WI38 (cell line): ENCODE data around the gene GPATCH8.

Source experiments
- H3K4me3 ChIP-seq: 2 replicates; pipeline ENCODE4 v1.5.1; 2011; ENCODE audit warnings: low read depth, mild to moderate bottlenecking, control low read depth, low read length
- CTCF ChIP-seq: IDR thresholded peaks from 2 replicates; pipeline ENCODE4 v1.5.1; 2012; ENCODE audit warnings: low read depth, mild to moderate bottlenecking, control low read depth, low read length

The GPATCH8 gene

DNA sequence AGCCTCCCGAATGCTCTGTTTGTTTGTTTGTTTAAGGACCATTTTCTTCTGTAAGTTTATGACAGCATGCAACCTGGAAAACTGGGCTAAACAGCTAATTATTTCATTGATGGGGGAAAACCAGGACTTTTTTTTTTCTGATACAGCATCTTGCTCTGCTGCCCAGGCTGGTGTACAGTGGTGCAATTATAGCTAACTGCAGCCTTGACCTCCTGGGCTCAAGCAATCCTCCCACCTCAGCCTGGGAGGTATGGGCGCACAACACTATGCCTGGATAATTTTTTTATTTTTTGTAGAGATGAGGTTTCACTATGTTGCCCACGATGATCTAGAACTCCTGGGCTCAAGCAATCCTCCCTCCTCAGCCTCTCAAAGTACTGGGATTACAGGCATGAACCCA is 37.3 kb downstream of the GPATCH8 start:
- no peak for TF ChIP-seq CTCF
- H3K4me3 ChIP-seq, result no peak overlapping the region

- no peak for TF ChIP-seq CTCF
- H3K4me3 ChIP-seq, result no peak overlapping the region
Observed at GRCh38 chr17:44465276-44465675, 37.9 kb downstream of the GPATCH8 start.

DNA sequence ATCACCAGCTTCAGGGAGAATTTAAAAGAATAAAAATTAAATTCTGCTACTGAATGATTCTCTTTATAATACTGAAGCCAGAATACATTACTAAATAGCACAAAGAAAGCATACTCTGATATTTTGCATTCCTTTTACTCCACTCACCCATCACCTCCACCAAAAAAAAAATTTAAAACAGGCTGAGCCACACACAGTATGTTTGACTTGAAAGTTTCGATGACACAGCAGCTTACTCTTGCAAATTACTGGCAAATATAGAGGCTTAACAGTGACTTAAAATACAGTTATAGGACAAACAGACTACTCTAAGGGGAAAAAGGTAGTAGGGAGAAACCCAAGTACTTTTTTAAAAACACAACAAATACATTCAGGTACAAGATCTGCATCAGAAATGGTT is 39.2 kb downstream of the GPATCH8 start:
- no peak for TF ChIP-seq CTCF
- no peak overlapping the region for H3K4me3 ChIP-seq

DNA sequence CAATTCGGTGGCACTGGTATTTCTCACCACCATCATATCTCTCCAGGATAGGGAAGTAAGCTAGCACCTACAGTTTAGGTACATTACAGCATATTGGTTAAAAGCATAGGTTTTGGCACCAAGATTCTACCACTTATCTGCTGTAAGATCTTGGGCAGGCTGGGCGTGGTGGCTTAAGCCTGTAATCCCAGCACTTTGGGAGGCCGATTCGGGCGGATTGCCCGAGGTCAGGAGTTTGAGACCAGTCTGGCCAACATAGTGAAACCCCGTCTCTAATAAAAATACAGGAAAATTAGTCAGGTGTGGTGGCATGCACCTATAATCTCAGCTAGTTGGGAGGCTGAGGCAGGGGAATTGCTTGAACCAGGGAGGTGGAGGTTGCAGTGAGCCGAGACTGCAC is 51.4 kb downstream of the GPATCH8 start:
- no peak for TF ChIP-seq CTCF
- no peak overlapping the region for H3K4me3 ChIP-seq

DNA sequence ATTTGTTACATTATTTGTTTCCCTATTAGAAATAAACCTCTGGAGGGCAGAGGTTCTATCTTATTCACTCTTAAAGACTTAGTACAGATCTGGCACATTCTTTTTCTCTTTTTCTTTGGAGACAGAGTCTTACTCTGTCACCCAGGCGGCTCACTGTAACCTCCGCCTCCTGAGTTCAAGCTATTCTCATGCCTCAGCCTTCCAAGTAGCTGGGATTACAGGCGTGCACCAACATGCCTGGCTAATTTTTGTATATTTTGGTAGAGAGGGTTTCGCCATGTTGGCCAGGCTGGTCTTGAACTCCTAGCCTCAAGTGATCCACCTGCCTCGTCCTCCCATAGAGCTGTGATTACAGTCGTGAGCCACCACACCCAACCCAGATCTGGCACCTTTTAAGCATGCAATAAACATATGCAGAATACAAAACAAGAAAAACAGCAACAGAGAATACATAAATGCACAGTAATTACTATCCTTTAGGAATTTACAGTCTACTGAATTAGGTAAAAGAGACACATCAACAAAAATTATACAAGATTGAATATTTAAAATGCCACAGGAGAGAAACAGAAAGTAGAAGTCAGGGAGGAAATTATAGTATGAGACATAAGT is 52.1 kb downstream of the GPATCH8 start:
- no peak overlapping the region for H3K4me3 ChIP-seq
- TF ChIP-seq CTCF, result no peak

DNA sequence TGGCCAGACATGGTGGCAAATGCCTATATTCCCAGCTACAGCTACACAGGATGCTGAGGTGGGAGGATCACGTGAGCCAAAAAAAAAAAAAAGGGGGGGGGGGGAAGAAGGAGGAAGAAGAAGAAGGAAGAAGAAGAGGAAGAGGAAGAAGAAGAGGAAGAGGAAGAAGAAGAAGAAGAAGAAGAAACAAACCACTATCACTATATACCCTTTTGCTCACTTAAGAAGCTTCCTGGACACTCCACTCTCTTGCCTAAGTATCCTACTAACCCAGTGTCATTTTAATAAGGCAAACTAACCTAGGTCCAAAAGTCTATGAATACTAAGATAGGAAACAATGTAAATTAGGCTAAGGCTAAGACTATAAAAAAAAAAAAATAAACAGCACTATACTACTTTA is 54.8 kb downstream of the GPATCH8 start:
- TF ChIP-seq CTCF, result no peak
- no peak overlapping the region for H3K4me3 ChIP-seq

- peak overlapping the region; percentile 18; the same call in 1 of the 2 replicates for H3K4me3 ChIP-seq
Observed at GRCh38 chr17:44444735-44445105, 58.5 kb downstream of the GPATCH8 start.

More at GRCh38 chr17:44444735-44445105, 58.5 kb downstream of the GPATCH8 start:
- no peak for TF ChIP-seq CTCF
